HEK293T (cell line): Measurements from ENCODE around the gene NRP1.

ENCODE experiments used
- ARNT ChIP-seq: fragments of 450-650 bp; IDR thresholded peaks from 2 replicates; pipeline ENCODE4 v1.6.1; 2017; ENCODE audit warnings: mild to moderate bottlenecking
- BHLHE40 ChIP-seq: fragments of 450-650 bp; IDR thresholded peaks from 2 replicates; pipeline ENCODE4 v1.6.1; 2016; ENCODE audit warnings: mild to moderate bottlenecking, moderate library complexity, borderline replicate concordance
- CTBP1 ChIP-seq: fragments of 450-650 bp; IDR thresholded peaks from 2 replicates; pipeline ENCODE4 v1.6.1; 2016; ENCODE audit warnings: borderline replicate concordance
- ELF4 ChIP-seq: fragments of 450-650 bp; IDR thresholded peaks from 2 replicates; pipeline ENCODE4 v1.6.1; 2017; ENCODE audit warnings: antibody characterized with exemption
- FOXA1 ChIP-seq: fragments of 450-650 bp; IDR thresholded peaks from 2 replicates; pipeline ENCODE4 v1.6.1; 2016; ENCODE audit warnings: mild to moderate bottlenecking
- FOXK2 ChIP-seq: fragments of 450-650 bp; IDR thresholded peaks from 2 replicates; pipeline ENCODE4 v1.6.1; 2016; ENCODE audit warnings: mild to moderate bottlenecking
- FOXM1 ChIP-seq: fragments of 450-650 bp; IDR thresholded peaks from 2 replicates; pipeline ENCODE4 v1.6.1; 2017; ENCODE audit warnings: mild to moderate bottlenecking, borderline replicate concordance
- HDGF ChIP-seq: fragments of 450-650 bp; IDR thresholded peaks from 2 replicates; pipeline ENCODE4 v1.6.1; 2017; ENCODE audit warnings: antibody characterized with exemption, borderline replicate concordance
- L3MBTL2 ChIP-seq: fragments of 450-650 bp; conservative IDR thresholded peaks from 2 replicates; pipeline ENCODE4 v1.6.1; 2016; ENCODE audit warnings: mild to moderate bottlenecking
- NFRKB ChIP-seq: fragments of 450-650 bp; IDR thresholded peaks from 2 replicates; pipeline ENCODE4 v1.6.1; 2016; ENCODE audit warnings: mild to moderate bottlenecking, moderate library complexity
- SP1 ChIP-seq: fragments of 450-650 bp; IDR thresholded peaks from 2 replicates; pipeline ENCODE4 v1.6.1; 2017
- SUZ12 ChIP-seq: fragments of 450-650 bp; IDR thresholded peaks from 2 replicates; pipeline ENCODE4 v1.6.1; 2016; ENCODE audit warnings: mild to moderate bottlenecking
- TARDBP ChIP-seq: fragments of 450-650 bp; IDR thresholded peaks from 2 replicates; pipeline ENCODE4 v1.6.1; 2016
- TF ChIP-seq, protein P1 (sequence below): fragments of 450-650 bp; IDR thresholded peaks from 2 replicates; pipeline ENCODE4 v1.6.1; 2016

DNA sequence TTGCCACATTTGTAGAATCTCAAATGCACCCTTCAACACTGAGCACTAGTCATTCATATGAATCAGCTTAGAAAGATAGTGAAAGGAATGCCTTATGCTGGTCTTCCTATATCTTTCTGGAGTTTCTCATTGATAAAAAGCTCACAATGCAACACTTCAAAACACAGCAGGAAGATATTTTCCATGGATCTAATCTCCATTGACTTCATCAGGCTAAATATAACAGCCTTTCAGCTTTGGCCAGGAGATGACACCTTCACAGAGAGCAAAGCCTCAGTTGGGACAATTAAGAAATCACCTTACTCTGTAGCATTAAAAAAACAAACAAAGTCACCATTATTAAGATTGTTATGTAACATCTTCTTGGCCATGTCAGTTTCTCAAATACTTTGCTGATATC, 6.7 kb downstream of the NRP1 start:
- TF ChIP-seq ARNT (no peak), SUZ12 (no peak), HDGF (no peak), TARDBP (no peak), SP1 (no peak), L3MBTL2 (no peak), FOXK2 (no peak), CTBP1 (no peak), BHLHE40 (no peak), ELF4 (no peak), FOXM1 (no peak), NFRKB (no peak), FOXA1 (no peak)
- TF ChIP-seq, protein P1, sequence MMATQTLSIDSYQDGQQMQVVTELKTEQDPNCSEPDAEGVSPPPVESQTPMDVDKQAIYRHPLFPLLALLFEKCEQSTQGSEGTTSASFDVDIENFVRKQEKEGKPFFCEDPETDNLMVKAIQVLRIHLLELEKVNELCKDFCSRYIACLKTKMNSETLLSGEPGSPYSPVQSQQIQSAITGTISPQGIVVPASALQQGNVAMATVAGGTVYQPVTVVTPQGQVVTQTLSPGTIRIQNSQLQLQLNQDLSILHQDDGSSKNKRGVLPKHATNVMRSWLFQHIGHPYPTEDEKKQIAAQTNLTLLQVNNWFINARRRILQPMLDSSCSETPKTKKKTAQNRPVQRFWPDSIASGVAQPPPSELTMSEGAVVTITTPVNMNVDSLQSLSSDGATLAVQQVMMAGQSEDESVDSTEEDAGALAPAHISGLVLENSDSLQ, result no peak
